Activated CD8-positive, alpha-beta memory T cell treated with anti-CD3 and anti-CD28 coated beads, Interleukin-2, amount 50 U/mL, for 48 hours (primary cell): ENCODE results near the gene RASA3.
"Not testable (repeated sequence)": the region's sequence is repeated elsewhere in the genome, so short reads cannot be mapped to it uniquely, and the experiment has no call there.

ENCODE experiments used
- DNase-seq: peaks from one replicate; pipeline ENCODE4 v3.0.0-alpha.2; 2020

The RASA3 gene

GRCh38 chr13:114126086-114126485 is 6.3 kb downstream of the RASA3 start:
- not testable (repeated sequence) for DNase-seq

- DNase-seq, result no peak
These were observed 6.8 kb downstream of the RASA3 start for GRCh38 chr13:114125589-114125988.

GRCh38 chr13:114124921-114125320 is 7.5 kb downstream of the RASA3 start:
- DNase-seq, result peak; percentile 78

GRCh38 chr13:114124431-114124830 is 8.0 kb downstream of the RASA3 start:
- DNase-seq, result no peak

- no peak for DNase-seq
These were observed 8.5 kb downstream of the RASA3 start for GRCh38 chr13:114123876-114124275.

- no peak for DNase-seq
These were observed 9.0 kb downstream of the RASA3 start for GRCh38 chr13:114123448-114123847.

GRCh38 chr13:114122591-114123211 is 9.7 kb downstream of the RASA3 start:
- no peak for DNase-seq

GRCh38 chr13:114122127-114122511 is 10.3 kb downstream of the RASA3 start:
- no peak for DNase-seq

- DNase-seq, result no peak
These were observed 10.8 kb downstream of the RASA3 start for GRCh38 chr13:114121496-114122126.

- DNase-seq, result no peak
These were observed 11.4 kb downstream of the RASA3 start for GRCh38 chr13:114121031-114121430.

GRCh38 chr13:114120591-114121011 is 11.8 kb downstream of the RASA3 start:
- no peak for DNase-seq

GRCh38 chr13:114119196-114119595 is 13.2 kb downstream of the RASA3 start:
- DNase-seq, result no peak

GRCh38 chr13:114118511-114119123 is 13.8 kb downstream of the RASA3 start:
- DNase-seq, result no peak

GRCh38 chr13:114118086-114118485 is 14.3 kb downstream of the RASA3 start:
- DNase-seq, result no peak

GRCh38 chr13:114117341-114117874 is 15.0 kb downstream of the RASA3 start:
- DNase-seq, result not testable (repeated sequence)

GRCh38 chr13:114116734-114117133 is 15.7 kb downstream of the RASA3 start:
- peak; percentile 22 for DNase-seq

- DNase-seq, result peak; percentile 48
These were observed 16.6 kb downstream of the RASA3 start for GRCh38 chr13:114115796-114116195.

GRCh38 chr13:114115191-114115671 is 17.2 kb downstream of the RASA3 start:
- DNase-seq, result peak; percentile 59

- DNase-seq, result peak; percentile 49
These were observed 17.8 kb downstream of the RASA3 start for GRCh38 chr13:114114666-114115065.

GRCh38 chr13:114114006-114114640 is 18.3 kb downstream of the RASA3 start:
- peak; percentile 49 for DNase-seq

GRCh38 chr13:114113395-114113794 is 19.0 kb downstream of the RASA3 start:
- DNase-seq, result not testable (repeated sequence)

- no peak for DNase-seq
These were observed 19.5 kb downstream of the RASA3 start for GRCh38 chr13:114112826-114113322.

GRCh38 chr13:114112231-114112825 is 20.1 kb downstream of the RASA3 start:
- DNase-seq, result peak; percentile 48
